SW 1271 (cell line): ENCODE measurements around the gene NCAM2.

ENCODE experiments used
- DNase-seq, 2 experiments: peaks; one replicate each; lab custom pipeline; 2025; lab: John Stamatoyannopoulos, UW

The NCAM2 gene

DNA sequence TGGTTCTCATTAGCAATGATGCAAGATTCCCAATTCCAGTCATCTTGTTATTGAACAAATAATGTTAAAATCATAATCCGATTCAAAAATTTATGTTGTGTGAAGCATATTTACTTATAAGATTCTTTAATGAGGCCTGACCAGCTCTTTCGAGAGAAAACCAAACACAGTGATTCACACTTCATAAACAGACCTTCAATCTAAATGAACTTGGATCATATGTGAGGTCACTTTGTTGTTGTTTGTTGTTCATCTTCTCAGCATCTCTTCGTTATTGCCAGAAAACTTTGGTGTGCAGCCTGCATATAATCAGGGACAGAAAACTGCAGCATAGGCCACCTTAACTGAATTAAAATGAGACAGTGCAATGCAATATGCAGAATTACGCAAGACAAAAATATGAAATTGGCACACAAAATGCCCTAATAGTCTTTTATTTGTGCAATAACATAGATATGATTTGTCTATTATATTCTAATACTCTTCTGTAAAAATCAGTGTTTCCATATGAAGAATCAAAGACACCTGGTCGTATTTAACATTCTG, 30.1 kb downstream of the NCAM2 start:
- DNase-seq, result no peak

DNA sequence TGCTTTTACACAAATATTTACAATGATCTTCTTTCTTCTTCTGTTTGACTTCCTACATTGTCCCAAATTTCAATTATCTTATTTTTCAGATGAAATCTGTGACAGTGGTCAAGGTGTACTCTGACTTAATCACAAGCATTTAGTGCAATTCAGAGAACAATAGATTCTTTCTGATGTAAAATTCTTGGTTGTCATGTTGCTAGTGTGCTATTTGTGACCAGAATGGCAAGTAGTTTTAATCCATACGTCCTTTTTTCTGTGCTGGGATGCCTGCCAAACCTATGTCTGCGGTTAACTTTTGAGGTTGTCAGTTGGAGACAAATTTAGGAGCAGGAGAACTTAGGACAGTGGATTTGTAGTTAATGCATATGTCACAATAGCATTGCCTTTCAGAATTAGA, 31.0 kb downstream of the NCAM2 start:
- no peak for DNase-seq

DNA sequence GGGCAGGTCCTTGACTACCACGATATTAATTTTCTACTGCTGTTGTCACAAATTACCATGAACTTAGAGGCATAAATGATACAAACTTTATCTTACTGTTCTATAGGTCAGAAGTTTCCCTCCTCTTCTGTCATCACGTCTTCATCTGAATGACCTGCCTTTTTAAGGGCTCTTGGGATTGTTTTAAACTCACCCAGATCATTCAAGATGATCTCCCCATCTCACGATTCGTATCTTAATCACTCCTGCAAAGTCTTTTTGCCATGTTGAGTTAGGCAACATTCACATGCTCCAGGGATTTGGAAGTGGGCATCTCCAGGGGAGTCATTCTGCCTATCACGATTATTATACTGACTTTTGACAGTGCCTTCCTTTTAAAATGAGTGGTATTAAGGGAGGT, 32.1 kb downstream of the NCAM2 start:
- DNase-seq, result no peak

DNA sequence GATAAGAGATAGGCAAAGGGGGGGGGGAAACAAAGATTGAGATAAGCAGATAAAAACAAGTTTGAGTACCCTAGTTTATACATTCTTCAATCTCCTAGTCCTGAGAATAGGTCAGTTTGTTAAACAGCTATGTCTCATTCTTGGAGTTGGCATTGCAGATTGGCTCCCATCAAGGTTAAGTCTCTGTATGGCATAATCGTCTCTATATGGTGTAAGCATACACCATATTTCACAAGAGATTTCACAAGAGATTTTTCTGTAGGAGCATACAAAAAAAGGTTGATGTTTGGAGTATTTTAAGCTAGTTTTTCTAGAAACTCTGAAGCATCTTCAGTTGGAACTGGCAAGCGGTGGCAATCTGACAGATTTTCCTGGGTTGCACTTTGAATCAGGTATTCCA, 35.8 kb downstream of the NCAM2 start:
- DNase-seq, result no peak

DNA sequence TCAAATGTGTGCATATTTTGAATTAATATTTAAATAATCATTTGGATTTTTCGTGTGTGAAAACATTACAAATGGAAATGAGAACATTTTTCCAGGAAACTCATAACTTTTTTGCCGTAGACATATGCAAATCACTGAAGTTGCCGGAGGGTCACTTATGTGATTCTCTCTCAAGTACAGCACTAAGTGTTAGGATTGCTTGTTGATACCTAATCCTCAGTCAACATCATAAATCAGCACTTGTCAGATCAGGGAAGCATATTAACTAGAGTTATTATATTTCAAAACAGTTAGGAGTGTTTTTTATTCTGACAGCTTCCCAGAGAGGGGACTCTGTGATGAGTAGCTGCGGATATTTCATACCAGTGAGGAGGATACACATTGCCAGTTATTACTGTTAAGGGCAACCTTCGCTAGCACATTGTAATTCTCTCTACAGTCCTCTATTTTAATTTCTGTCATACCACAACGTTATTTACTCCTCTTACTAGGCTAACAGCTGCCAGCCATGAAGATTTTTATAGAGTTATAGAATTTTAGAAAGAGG, 41.5 kb downstream of the NCAM2 start:
- no peak for DNase-seq

DNA sequence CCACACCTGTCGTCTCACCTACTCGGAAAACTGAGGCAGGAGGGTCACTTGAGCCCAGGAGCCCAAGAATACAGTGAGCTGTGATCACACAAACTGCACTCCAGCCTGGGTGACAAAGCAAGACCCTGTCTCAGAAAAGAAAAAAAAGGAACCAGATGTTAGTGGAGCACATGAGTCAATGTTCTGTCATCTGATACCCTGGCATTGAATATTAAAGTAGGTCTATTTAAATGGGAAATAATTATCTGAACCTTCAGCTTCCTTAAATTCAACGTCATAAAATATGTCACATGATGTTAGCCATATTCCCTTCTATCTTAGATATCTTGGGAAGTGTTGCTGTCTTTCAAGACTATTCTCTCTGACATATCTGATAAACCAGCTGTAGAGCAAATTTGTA, 47.3 kb downstream of the NCAM2 start:
- no peak for DNase-seq

DNA sequence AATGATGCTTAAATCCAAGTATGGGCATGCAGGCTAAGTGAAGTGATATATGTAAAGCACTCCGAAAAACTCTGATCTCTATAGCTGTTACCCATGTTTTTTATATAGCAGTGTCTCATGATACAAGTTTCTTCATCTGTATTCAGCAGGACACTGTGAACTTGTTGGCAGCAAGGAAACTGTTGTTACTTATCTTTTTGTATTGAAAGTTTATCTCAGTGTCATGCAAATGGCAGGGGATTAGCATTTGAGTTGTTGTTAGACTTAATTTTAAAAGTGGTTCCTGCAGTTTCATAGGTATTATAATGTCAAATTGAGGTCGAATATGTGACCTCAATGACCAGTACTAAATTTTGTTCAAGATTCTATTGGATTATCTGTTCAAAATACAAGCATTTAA, 47.9 kb downstream of the NCAM2 start:
- no peak for DNase-seq

DNA sequence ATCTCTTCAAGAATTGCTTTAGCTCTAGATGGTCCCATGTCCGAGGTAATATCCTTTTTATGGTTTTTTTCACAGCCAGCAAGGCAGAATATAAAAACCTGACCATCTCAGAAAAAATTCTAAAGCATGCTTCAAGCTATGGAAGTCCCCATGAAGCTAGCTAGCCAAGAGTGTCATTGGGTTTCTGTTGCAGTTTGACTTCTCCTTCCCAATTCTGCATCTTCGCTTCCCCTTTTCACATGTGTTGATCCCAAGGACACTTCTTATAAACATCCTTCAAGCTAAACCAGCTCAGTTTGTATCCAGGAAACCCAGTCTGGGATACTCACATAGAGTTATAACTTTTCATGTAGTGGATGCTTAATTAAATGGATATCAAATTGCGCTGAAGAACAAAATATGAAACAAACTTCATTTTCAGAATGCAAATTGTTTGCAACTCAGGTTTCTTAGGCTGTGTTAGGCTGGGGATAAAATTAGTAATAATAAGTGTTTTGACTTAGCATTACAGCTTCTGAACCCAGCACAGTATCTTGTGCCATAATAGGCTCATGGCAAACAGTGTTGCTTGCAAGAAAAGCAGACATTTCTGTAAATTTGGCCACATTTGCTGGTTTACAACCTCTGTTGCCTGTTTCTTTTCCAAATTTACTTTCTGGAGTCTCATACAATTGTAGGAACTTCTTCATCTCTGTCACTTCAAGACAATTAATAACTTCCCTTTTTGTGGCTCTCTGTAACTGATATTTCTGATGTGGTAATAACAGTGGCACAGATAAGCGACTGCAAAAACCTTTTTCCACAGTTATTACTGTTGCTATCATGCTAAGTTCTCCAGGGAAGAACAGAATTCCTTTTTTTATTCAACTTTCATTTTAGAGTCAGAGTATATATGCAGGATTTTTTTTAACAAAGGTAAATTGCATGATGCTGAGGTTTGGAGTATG, 53.2 kb downstream of the NCAM2 start:
- DNase-seq, result no peak

DNA sequence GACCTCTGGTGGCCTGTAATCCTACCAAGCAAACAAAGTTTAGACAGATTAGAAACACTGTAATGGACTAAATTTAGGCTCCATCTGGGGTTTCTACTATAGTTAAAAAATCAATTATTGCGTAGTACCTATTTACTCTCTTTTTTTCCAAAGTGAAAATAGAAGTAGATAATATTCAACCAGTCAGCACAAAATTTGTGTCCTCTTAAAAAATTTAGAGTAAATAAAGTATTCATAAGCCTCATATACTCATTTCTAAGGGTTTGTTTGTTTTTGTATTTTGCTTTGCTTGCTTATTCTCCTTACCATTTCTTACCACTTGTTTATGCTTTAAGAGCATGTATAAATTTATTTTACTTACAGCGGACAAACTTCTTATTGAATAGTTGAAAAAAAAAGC, 54.5 kb downstream of the NCAM2 start:
- no peak for DNase-seq

DNA sequence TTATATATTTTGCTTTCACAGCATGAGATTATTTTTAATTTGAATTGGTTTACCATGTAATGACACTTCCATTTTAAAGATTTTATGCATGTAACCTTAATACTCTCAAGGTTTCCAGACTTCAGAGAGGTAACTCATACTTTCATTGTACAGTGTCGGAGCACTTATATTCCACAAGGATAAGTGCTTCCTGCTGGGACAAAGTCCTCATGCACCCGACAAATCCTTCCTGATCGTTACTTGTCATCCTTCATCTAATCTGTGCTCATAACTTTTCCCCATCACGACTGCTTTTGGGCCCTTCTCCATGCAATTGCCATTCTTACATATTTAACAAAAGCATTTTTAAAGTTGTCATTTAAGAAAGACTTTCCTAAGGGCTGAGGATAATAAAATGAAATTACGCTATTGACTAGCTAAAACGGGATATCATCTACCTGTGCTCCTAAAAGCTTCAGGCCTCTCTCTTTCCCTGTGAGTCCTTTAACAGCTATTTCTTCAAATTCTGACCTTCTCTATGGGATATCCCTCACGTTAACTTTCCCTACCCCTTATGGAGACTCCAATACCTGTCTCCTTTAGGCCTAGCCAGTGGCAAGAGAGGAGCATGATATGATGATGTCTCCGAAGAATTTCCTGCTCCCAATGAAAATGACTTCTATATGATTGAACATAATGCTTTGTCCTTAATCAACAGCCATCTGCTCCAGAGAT, 59.3 kb downstream of the NCAM2 start:
- DNase-seq, result no peak

DNA sequence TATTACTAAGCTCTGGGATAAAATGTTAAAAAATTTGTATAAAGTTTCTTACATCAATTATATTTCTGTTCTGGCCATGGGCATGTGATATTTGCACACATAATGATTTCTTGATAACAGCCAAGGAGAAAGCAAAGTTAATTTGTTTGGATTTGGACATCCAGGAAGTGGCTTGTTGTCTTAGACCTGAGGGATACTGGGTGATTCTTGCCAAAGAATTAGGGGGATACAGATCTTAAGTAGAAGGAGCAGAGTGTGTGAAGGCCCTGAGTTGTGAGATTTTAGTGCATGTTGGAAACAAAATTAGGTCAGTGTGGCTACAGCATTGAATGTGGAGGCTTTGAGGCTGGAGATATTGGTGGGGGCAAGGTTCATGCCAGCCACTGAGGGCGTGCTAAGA, 65.6 kb downstream of the NCAM2 start:
- DNase-seq, result no peak

DNA sequence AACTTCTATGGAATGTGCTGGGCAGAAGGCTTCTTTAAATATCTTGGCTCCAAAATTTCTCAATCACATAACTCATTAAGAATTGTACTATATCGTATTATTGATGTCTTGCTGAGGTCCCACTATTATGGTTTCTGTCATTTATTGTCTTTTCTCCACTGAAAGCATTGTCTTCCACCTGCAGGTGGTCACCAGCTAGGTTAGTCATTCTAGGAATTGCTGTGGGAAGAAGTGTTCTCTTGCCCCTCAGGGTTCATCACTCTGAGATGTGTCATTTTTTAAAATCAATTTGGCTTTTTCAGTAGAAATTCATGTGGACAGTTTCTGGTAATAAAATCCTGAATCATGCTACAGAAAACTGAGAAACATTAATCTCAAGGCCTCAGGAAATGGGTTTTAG, 66.1 kb downstream of the NCAM2 start:
- DNase-seq, result no peak

DNA sequence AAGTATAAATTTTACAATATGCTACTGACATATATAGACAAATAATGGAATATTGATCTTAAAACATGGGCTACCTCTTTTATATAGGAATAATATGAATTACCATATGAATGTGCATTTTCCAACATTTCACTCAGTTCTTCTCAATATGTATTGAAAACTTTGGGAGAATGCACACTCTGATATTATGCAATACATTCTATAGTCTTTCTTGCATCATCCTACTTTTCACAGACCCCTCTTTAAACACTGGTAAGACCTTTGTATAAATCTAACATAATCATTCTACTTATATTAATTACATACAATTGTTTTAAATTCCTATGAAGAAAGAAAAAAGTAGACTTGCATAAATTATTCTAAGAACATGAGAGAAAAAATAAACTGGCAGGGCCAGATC, 69.2 kb downstream of the NCAM2 start:
- no peak for DNase-seq

DNA sequence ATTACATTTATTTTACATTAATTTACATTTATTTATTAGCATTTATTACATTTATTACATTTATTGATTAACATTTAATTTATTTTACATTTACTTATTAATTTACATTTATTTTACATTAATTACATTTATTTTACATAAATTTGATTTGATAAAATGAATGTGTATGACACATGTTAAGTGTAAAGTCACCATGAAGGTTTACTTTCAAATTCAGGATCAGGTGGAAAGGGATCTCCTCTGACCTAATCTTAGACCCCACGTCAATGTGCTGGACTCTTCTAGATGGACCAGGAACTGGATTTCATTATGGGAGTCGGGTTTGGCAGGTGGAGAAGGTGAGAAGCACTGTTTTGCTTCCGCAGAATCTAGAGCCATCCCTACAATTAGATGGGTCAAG, 76.1 kb downstream of the NCAM2 start:
- DNase-seq, result no peak

DNA sequence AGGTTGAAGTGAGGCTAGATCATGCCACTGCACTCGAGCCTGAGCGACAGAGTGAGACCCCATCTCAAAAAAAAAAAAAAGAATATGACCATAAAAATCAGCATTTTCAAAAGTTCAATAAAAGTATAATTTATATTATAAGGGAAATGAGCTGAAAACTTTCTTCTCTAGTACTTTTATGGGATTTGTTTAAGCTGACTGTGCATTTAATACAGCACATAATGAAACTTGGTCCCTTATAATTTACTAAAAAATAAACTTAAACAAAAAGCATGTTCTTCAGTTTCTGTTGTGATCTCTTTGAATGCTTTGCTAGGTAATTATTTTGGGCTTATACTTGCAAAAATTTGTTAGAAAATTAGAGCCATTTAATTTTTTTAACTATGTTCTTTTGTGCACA, 77.8 kb downstream of the NCAM2 start:
- DNase-seq, result no peak

DNA sequence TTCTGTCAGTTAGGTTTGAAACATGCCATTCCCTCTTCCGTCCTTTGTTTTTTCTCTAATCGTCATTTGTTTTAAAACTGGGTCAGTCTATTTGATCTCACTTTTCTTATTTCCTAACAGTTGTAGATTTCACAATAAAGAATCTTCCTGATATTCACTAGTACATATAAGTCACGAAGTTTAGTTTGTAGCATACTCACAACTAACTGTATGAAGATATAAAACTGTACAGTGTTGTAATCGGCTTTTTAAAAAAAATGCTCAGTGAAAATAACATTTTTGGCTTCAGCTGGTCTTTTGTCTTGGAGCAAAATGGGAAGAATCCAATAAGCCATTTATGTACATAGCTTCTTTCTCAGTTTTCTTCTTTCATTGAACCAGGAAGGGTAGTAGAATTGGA, 78.3 kb downstream of the NCAM2 start:
- DNase-seq, result no peak

DNA sequence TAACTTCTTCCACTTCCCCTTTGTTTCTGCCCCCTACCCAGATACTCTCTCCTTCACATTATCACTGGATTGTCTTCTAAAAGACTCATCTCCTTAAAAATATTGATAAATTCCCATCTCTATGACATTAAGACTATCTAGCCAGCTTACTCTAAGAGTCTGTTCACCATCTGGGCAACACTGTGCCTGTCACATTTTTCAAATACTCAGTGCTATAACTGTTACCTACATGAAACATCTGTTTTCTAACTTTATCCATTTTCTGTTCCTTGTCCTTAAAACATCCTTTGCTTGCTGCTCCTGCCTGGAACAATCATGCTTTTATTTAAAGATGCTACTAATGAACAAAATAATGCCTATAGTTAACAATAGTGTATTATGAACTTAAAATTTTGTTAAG, 81.4 kb downstream of the NCAM2 start:
- no peak for DNase-seq

DNA sequence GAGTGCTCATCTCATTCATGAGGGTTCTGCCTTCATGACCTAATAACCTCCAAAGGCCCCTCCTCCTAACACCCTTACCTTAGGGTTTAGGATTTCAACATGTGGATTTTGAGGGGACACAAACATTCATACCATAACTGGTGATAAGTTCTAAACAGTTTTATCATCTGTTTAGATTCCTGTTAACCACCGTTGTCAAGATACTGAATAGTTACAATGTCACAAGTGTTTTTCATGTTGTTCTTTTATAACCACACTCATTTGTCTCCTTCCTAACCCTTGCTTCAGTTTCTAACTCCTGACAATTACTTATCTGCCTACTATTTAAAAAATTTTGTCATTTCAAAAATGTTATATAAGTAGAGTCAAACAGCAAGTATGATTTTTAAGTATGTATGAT, 86.0 kb downstream of the NCAM2 start:
- DNase-seq, result no peak

DNA sequence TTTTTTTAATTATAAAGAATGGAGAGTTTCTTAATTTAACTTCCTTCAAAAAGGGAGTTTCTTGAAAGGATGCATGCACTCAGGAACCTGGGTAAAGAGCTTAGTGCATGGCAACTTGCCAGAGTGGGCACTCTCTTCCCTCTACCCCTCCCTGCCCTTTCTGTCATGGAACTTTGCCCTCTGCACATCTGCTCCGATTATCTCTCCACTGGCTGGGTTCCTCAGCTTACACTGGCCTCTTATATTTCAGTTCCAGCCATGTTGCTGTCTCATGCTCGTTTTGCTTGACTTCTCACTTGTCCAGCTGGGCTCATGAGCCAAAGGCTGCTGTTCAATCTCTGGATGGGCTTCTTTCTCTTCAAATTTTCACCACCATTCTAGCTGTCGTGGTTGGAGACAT, 87.0 kb downstream of the NCAM2 start:
- DNase-seq, result no peak

DNA sequence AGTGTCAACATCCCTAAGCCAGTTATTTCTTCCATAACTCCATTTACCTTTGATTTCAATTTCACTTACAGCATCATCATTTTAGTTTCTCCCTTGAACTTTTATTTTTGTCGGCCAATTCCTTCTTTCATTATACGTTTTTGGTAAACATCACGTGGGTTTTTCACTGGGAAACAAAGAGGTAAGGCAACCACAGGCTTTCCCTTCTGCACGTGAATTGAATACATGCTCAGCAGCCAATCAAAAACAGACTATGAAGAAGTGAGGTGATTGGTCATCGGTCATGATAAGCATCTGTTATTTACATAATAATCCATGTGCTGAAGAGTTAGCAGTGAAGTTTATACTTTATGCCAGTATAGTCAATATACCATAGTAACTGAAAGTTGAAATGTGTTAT, 98.7 kb downstream of the NCAM2 start:
- no peak for DNase-seq

DNA sequence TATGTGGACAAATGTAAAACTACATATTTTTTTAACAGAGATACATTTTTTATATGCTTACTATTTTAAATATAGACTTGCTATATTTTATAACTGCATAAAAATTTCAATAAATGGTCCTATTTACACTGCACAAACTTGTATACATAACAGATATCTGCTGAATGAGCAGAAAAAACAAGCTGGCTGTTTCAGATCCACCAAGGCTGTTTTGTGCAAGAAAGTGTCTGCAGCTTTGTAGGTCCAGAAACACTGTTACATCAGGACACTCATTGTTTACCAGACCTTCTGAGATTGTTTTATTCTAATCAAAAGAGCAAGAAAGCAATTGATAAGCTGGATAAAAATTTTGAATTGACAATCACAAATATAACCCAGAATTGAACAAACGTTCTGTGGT, 99.3 kb downstream of the NCAM2 start:
- DNase-seq, result no peak

DNA sequence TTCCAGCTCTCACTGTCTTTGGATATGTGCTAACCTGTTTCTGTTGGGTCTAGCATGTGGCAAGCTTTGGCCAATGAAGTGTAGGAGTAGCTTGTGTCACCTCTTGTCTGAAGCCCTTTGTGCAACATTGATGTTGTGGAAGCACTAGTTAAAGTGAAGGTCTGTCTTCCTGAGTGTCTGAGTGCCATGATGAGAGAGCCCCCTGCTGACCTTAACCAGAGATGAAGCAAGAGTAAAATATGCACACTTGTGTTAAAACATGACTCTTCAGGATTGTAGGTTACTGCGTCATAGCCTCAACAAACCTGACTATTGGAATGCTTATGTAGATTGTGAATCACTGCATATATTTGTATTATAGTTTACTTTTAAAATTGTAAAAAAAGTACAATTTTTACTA, 103.7 kb downstream of the NCAM2 start:
- DNase-seq, result no peak

DNA sequence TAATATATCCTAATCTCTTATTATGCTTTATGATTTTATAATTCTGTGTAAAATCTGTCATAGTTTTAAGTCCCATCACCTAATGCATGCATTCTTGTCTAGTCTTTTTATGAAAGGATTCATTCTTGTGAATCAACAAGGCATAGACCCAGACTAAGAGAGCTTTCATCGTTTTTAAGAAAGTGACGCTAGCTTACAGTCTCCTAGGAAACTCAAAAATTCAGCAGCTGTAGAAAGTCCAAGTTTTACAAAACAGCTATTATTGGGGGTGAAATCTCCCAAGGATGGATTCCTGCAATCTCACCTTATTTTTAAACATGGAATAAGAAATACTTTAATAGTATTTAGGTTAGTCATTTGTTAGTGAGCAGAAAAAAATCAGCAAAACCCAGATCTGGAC, 104.7 kb downstream of the NCAM2 start:
- no peak for DNase-seq
